Mucosa of gallbladder (tissue), 1 donor: ENCODE results near the gene TCF4. TPM values are rescaled to one million over a fixed set of nuclear protein-coding genes. Genes with fewer than 3 reads are reported as not detected.
A peak's percentile ranks its signal among the peaks of the same experiment; 100 is the strongest.

Experiments used
- DNase-seq: peaks from one replicate; pipeline ENCODE4 v3.0.0-alpha.2; 2020; ENCODE audit warnings: low spot score
- total RNA-seq: library from RNA; stranded (reverse); gene quantifications from one replicate; pipeline ENCODE4 v1.2.1, GENCODE V29; 2021
- donor health status: DM: no; HTN: no; CAD: no.

TCF4 gene
- 44.5 TPM for total RNA-seq

- peak; percentile 21 for DNase-seq
Measured at GRCh38 chr18:55588111-55588869, at the start of gene TCF4. Gene TCF4 (minus strand): TSS chr18:55588192. CDS start chr18:55587116, 1,076 bp downstream.

- DNase-seq = no peak
Measured at GRCh38 chr18:55637204-55637603, 49.2 kb upstream of the TCF4 start.

- DNase-seq = no peak
Measured at GRCh38 chr18:55635439-55635838, 47.4 kb upstream of the TCF4 start.

DNA sequence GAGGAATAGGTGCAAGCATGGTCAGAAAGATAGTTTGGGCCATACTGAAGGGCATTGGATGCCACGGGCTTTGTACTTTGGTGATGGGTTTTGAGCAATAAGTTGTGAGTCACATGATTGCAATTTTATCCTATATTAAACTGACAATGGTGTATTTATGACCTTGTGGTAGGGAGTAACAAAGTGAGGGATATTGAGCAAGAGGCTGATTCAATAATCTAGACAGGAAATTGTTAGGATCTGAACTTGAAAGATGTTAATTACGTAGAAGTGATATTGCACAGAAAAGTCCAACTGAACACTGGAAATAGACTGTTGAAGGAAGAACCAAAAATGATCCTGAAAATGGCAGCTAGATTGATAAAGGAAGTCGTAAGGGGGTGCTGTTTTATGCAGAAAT, 46.6 kb upstream of the TCF4 start:
- no peak for DNase-seq

- no peak for DNase-seq
Measured at GRCh38 chr18:55633032-55633431, 45.0 kb upstream of the TCF4 start.

- no peak for DNase-seq
Measured at GRCh38 chr18:55629133-55629532, 41.1 kb upstream of the TCF4 start.

DNA sequence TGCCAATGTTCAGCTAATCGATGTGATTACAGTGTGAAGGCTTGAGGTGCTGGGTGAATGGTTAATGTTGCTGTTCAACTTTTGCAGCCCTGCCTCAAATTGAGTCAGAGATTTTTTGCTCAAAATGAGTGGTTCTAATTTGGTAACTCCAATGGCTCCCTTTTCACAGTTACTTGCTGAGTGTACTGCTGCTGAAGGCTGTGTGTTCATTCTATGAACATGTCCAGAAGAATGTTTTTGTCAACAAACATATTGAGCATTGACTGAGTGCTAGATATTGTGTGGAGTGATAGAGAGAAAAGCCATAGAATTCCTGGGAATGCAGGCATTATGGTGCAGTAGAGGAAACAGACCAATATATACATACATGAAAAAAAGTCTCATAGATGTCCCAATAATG, 39.0 kb upstream of the TCF4 start:
- DNase-seq = no peak

DNA sequence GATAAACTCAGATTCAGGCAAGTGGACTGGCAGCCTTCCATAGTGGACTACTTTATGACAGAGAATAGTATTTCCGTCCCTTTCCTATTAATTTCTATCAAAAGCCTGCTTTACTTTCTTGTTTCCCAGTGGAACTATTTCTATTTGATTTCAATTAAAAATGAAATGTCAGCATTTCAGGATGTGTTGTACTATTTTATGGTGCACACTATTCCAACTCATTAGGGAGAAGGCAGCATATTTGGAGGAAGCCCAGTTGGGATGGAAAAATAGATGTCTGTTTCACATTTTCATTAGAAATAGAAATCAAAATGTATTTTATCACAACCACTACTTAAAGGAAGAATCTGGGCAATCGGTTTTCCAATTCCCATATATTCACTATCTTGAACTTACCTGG, 37.9 kb upstream of the TCF4 start:
- DNase-seq = no peak

DNA sequence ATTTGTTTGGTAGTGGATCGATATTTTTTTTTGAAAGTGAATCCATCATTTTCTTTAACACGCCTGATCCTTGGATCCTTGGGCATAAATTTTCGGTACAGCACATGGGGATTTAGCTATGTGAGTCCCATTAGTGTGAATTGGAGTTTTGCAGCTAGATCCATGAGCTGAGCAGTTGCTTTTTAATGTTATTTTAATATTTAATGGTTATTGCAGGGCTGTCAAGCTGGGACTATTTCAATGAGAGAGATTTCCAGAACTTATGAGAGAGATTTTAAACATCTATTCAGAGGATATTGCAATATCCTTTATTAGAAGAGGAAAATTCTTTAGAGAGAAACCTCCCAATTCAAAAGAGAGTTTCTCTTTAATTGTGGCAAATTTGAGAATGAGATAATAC, 35.6 kb upstream of the TCF4 start:
- DNase-seq = no peak

GRCh38 chr18:55610506-55610905, 22.5 kb upstream of the TCF4 start:
- DNase-seq = no peak

- DNase-seq = no peak
Measured at GRCh38 chr18:55609160-55609825, 21.3 kb upstream of the TCF4 start.

DNA sequence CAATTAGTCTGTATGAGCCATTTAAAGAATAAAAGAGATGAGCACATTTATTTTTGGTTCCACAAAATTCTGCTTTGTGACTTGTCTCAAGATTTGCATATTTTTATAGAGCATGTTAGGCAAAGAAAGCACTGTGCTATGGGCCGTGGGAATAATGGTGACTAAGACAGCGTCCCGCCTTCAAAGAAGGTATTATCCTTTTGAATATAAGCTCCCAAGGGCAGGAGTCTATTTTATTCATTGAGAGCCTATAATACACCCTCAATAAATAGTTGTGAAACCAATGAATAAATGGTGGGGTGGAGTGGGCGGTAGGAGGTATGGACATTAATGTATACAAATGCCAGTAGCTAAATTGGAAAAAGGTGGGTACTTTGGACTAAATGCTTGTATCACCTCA, 20.5 kb upstream of the TCF4 start:
- no peak for DNase-seq

DNA sequence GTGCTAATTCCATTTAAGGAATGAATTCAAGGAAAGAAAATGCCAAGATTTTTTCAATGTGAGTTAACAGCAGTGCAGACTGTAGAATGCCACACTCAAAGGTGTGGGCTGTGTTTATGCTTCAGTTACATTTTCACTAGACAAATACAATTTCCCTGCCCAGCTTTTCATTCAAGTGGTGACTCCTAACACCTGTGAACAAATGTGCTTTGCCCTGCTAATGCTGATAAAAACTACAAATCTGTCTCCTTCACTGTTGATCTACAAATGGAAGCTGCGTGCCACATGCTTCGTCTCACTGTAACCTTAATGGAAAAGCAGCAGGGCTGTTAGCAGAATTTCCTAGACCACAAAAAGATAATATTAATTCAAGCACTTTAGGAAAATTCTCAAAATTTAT, 19.8 kb upstream of the TCF4 start:
- no peak for DNase-seq

DNA sequence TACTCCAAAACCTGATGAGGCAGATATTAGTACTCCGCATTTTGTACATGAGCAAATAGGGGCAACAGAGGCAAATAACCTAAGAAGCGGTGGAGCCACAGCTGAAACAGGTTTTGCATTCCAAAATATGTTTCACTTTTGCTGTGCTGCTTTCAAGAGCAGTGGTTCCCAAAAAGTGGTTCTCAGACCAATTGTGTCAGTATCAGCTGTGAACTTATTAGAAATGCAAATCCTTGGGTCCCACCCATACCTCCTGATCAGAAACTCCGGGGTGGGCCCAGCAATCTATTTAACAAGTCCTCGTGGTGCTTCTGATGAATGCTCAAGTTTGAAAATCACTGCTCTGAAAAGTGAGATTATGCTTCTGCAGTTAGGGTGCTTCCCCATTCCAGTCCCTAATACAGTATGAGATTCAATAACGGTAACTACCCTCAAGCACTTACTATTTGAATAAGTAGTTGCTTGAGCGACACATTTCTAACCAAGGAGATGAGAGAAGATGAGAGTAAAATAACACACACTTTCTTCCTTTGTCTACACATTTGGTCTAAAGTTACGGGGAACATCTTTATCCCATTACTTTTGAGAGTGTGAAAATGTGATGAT, 17.8 kb upstream of the TCF4 start:
- no peak for DNase-seq

DNA sequence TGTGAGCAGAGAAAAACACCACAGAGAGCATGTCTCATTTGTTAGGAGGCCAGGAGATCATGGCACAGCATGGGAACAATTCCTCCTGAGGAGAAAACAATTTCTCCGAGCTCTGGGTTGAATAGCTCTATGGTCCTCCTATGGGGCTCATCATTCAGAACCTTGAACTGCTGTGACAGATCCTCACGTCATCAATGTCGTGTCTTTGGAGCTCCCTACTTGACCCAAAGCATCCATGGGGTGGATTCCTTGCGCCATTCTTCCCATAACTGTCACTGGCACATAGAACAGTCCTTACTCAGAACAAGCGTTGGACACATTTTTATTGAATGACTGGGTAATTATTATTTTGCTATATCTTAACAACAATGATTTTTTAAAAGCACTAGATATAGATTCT, 15.8 kb upstream of the TCF4 start:
- no peak for DNase-seq

GRCh38 chr18:55593888-55594287, 5.9 kb upstream of the TCF4 start:
- no peak for DNase-seq

DNA sequence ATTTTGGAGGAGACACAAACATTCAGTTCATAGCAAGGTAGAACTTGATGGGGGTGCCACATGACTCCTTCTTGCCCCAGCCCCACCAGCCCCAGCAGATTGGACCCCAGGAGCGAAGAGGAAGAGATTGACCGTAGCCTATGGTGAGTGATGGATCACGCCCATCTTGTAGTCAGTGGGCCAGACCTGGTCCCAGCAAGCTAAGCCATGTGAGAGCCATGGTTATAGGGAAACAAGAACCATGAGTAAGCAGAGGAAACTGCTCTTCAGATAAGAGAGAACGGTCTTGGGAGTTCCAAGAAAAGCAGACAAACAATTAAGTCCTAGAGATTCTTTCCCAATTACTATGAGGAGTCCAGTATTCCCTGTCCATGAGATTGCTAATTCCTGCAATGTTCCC, 4.6 kb upstream of the TCF4 start:
- DNase-seq = no peak

DNA sequence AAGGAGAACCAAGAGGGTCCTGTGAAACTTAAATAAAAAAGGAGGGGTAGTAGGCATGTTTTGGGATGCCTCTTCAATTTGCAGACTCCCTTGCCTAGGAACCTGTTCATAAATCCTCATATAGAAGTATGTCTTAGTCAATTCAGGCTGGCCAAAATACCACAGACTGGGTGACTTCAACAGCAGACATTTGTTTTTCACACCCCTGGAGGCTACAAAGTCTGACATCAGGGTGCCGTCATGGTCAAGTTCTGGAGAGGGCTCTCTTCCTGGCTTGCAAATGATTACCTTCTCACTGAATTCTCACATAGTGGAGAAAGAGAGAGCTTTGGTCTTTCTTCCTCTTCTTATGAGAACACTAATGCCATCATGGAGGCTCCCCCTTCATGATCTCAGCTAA, 4.1 kb upstream of the TCF4 start:
- no peak for DNase-seq

DNA sequence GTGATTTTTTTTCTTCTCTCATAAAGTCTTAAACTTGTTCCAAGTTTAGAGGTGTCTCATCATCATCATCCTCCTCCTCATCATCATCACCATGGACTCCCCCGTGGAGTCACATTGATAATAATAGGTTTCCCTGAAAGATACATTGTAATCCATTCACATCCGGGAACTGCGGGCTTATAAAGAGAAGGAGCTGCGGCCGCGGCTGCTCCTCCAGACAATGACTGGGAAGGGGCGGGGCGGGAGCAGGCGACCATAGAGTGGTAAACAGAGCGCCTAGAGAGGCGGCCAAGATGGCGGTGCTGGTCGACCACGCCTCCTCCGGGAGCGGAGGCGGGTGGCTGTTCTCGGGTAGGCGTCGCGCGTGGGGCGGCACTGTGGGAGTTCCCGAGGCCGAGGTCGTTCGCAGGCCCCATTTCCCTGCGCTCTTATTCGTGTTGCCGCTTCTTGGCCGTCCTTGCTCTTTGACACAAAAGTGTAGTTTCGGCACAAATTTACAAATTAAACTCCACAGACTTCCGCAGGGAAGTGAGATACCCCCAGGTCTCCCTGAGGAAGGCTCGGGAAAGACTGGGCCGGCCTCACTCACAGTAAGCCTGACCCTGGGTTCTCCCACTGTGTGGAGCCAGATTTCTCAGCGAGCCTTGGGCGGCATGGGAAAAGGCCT, 1.8 kb upstream of the TCF4 start:
- peak; percentile 94 for DNase-seq

- no peak for DNase-seq
Measured at GRCh38 chr18:55588870-55589595, 1.0 kb upstream of the TCF4 start.

DNA sequence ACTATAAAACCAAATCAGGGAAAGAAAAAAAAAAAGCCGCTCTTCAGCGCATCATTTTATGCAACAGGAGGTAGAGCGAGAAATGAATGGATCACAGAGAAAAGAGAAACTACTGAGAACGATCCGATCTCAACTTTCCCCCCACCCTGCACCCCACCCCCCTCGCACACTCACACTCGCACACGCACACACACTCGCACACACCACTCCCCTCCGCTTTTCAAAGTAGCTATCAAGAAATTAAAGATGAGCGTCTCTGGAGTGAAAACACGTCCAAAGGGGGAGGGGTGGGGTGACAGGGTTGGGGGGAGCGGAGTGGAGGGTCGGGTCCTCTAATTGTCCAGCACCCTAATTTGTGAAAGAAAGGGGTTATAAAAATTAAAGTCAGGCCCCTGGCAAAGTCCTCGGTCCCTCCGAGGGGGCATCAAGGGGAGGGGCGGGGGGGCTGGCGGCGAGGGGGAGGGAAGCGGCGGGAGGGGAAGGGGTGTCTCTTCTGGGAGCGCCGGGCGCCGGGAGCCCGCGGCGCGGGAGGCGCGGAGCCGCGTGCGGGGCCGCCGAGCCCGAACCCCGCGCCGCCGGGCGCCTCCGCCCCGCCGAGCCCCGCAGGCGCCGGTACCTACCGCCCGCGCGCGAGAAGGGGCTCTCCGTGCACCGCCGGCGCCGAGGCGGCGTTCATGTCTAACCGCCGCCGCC, 428 bp downstream of the TCF4 start:
- no peak for DNase-seq
